SK-N-SH treated with all-trans-retinoic acid at 6 μM for 48 hours (cell line): ENCODE data around the gene CDK11B.
"Not testable (repeated sequence)": the region's sequence is repeated elsewhere in the genome, so short reads cannot be mapped to it uniquely, and the experiment has no call there.

Source experiments
- SNAI2 ChIP-seq: fragments of 250-450 bp; sonication (Bioruptor Pico); IDR thresholded peaks from 2 replicates; pipeline ENCODE4 v1.5.0; 2020; ENCODE audit warnings: mild to moderate bottlenecking, moderate library complexity
- TSHZ2 ChIP-seq: fragments of 250-450 bp; sonication (Bioruptor Pico); IDR thresholded peaks from 2 replicates; pipeline ENCODE4 v1.5.0; 2020; ENCODE audit warnings: mild to moderate bottlenecking, moderate library complexity
- ZNF565 ChIP-seq: fragments of 450-650 bp; formaldehyde crosslinking; conservative IDR thresholded peaks from 2 replicates; pipeline ENCODE4 v1.5.0; 2020; ENCODE audit warnings: low read depth, mild to moderate bottlenecking, moderate library complexity

GRCh38 chr1:1699061-1699460 is 40.3 kb upstream of the CDK11B start:
- TF ChIP-seq TSHZ2; ZNF565 (CRISPR knock-in tag); SNAI2 (CRISPR knock-in tag): not testable (repeated sequence)
